Right lobe of liver (tissue), 6 donors: ENCODE measurements around the gene PAX4. TPM values are rescaled to one million over a fixed set of nuclear protein-coding genes. Genes with fewer than 3 reads are reported as not detected.

Experiments
- ATAC-seq, 4 donors: fragments of 200-7000 bp; cut with Tn5 transposase; one replicate each; pipeline ENCODE4 v1.9.1; 2020; ENCODE audit warnings: mild to moderate bottlenecking in 4 of 4, moderate library complexity in 4 of 4
- DNase-seq, 3 donors: peaks; one replicate each; pipeline ENCODE4 v3.0.0-alpha.2; 2020
- H3K27ac ChIP-seq, 3 donors: fragments of 200-600 bp; one replicate each; pipeline ENCODE4 v1.8.0; 2022
- H3K27me3 ChIP-seq, 2 donors: fragments of 200-600 bp; one replicate each; pipeline ENCODE4 v1.8.0; 2022
- H3K36me3 ChIP-seq, 4 donors: fragments of 200-600 bp; sonication (generic) in 1 of 4; one replicate each; pipeline versions ENCODE4 v1.5.1 to v1.8.0; 2017 to 2022; ENCODE audit warnings: control low read depth in 1 of 4
- H3K4me1 ChIP-seq, 4 donors: fragments of 200-600 bp; sonication (generic) in 1 of 4; one replicate each; pipeline versions ENCODE4 v1.5.1 to v1.8.0; 2017 to 2022; ENCODE audit warnings: control low read depth in 1 of 4
- H3K4me3 ChIP-seq, 3 donors: fragments of 200-600 bp; one replicate each; pipeline ENCODE4 v1.8.0; 2022
- H3K9me3 ChIP-seq, 4 donors: fragments of 200-600 bp; sonication (generic) in 1 of 4; one replicate each; pipeline versions ENCODE4 v1.5.1 to v1.8.0; 2017 to 2022; ENCODE audit warnings: control low read depth in 1 of 4
- POLR2A ChIP-seq: fragments of 450-650 bp; IDR thresholded peaks from one replicate; pipeline ENCODE4 v1.6.1; 2017; ENCODE audit warnings: antibody characterized with exemption, mild to moderate bottlenecking
- WGBS: methylation state at CpG from one replicate; pipeline ENCODE4 v1.1.6; 2018; ENCODE audit warnings: low coverage, low lambda C conversion rate; ENCODE audit not compliant: insufficient coverage; ENCODE audit errors: missing lambda C conversion rate; 5-methylcytosine and 5-hydroxymethylcytosine counted together
- intact Hi-C, 2 donors: fragments of 100-400 bp; cut with DNase I; formaldehyde crosslinking; loops; one replicate each; pipeline versions ENCODE4 v1.11.2 to v1.14.1; 2022
- total RNA-seq, 6 experiments: library from RNA; depleted of rRNA in 2 of 6; stranded (reverse); fragments of >200 nt in 2 of 6; fragmentation: NEBNext Ultra II Directional in 3 of 6; extraction: Animal tissue kit (Norgen Biotek cat#: 25700) in 3 of 6; gene quantifications; one replicate each; pipeline versions ENCODE4 v1.1.0 to v1.2.4, GENCODE V29; 2016 to 2023
- TF ChIP-seq, protein P1 (sequence below), 4 donors: fragments of 200-600 bp in 3 of 4; fragments of 450-650 bp in 1 of 4; IDR thresholded peaks; one replicate each; pipeline versions ENCODE4 v1.5.1 to v1.8.0; 2016 to 2022; ENCODE audit warnings: antibody characterized with exemption in 4 of 4, mild to moderate bottlenecking in 2 of 4
- donor health status: DM: no; HTN: yes; CAD: no.
- donor health status: DM: no; HTN: no; CAD: no.
- donor health status: DM: no; HTN: no; CAD: no.
- donor health status: DM: no; HTN: yes; CAD: no.
- donor health status: DM: no; HTN: yes; CAD: no.

The PAX4 gene
- total RNA-seq, 6 experiments from 2014 or later, result not detected

DNA sequence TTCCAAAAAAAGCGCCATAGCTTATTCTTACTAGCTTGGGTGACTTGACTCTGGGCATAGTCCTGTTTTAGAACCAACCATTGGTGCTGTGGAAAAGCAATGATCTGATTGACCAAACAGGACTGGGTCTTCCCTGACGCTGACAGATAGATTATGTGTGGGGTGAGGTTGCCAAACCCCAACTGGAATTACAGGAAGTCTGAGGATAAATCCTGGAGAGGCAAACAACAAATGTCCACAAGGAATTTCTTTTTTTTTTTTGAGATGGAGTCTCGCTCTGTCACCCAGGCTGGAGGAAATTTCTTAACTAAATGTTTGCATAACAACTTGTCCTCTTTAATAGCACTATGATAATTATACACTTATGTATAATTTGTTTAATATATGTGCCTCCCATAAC lies 51.7 kb downstream of the PAX4 start:
- intact Hi-C loops, result no loop called here
- H3K9me3 ChIP-seq, result no peaks in the 10 kb centered on the region
- 87% methylated on average over 3 of the region's 3 CpGs for WGBS
- no peaks in the 10 kb centered on the region for H3K4me1 ChIP-seq
- no peak for ATAC-seq
- H3K4me3 ChIP-seq, result no peak overlapping the region
- H3K27me3 ChIP-seq, result no peaks in the 10 kb centered on the region
- no peak overlapping the region for H3K27ac ChIP-seq
- DNase-seq, result no peak
- TF ChIP-seq, protein P1, sequence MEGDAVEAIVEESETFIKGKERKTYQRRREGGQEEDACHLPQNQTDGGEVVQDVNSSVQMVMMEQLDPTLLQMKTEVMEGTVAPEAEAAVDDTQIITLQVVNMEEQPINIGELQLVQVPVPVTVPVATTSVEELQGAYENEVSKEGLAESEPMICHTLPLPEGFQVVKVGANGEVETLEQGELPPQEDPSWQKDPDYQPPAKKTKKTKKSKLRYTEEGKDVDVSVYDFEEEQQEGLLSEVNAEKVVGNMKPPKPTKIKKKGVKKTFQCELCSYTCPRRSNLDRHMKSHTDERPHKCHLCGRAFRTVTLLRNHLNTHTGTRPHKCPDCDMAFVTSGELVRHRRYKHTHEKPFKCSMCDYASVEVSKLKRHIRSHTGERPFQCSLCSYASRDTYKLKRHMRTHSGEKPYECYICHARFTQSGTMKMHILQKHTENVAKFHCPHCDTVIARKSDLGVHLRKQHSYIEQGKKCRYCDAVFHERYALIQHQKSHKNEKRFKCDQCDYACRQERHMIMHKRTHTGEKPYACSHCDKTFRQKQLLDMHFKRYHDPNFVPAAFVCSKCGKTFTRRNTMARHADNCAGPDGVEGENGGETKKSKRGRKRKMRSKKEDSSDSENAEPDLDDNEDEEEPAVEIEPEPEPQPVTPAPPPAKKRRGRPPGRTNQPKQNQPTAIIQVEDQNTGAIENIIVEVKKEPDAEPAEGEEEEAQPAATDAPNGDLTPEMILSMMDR (IDR thresholded peaks at IDR 0.05), result no peak
- no peak for TF ChIP-seq POLR2A
- H3K36me3 ChIP-seq, result no peaks in the 10 kb centered on the region

Other genes with a start within 250 kb of the PAX4 start
- 10 to 100 TPM; 12.5 to 32.3 (median 15.3) TPM for gene ZNF800, start 225.4 kb downstream of the PAX4 start, total RNA-seq
- 10 to 100 TPM in 3 of 6 experiments, 1 to 10 TPM in 3; 9.4 to 11.7 (median 10.0) TPM for gene GCC1, start 32.5 kb downstream of the PAX4 start, total RNA-seq
- gene ARF5, start 29.7 kb downstream of the PAX4 start, total RNA-seq, result 100 to 1,000 TPM in 1 of 6 experiments, 10 to 100 TPM in 5; 51.7 to 105 (median 60.8) TPM
- 1 to 10 TPM in 2 of 6 experiments, under 1 TPM in 1, not detected in 3; 0.68 to 1.5 (median 1.2) TPM for gene FSCN3, start 24.4 kb downstream of the PAX4 start, total RNA-seq
- 100 to 1,000 TPM in 5 of 6 experiments, 10 to 100 TPM in 1; 77.5 to 150 (median 126) TPM for gene SND1, start 34.1 kb upstream of the PAX4 start, total RNA-seq